Prostate gland (tissue), 2 donors: ENCODE data around the gene TMEM132E.

Experiments
- CTCF ChIP-seq, 4 experiments: fragments of 200-600 bp in 2 of 4; fragments of 450-650 bp in 2 of 4; sonication (generic) in 2 of 4; IDR thresholded peaks; 1 replicate in 3 of 4; 2 replicates in 1 of 4; pipeline ENCODE4 v1.5.1; 2016 to 2019; ENCODE audit warnings: antibody characterized with exemption in 4 of 4, mild to moderate bottlenecking in 2 of 4, moderate library complexity in 2 of 4
- POLR2A ChIP-seq: fragments of 450-650 bp; IDR thresholded peaks from one replicate; pipeline ENCODE4 v1.6.1; 2016; ENCODE audit warnings: antibody characterized with exemption, mild to moderate bottlenecking
- POLR2AphosphoS5 ChIP-seq: sonication (generic); formaldehyde crosslinking; IDR thresholded peaks from one replicate; pipeline ENCODE4 v1.6.1; 2017; ENCODE audit warnings: antibody characterized with exemption

DNA sequence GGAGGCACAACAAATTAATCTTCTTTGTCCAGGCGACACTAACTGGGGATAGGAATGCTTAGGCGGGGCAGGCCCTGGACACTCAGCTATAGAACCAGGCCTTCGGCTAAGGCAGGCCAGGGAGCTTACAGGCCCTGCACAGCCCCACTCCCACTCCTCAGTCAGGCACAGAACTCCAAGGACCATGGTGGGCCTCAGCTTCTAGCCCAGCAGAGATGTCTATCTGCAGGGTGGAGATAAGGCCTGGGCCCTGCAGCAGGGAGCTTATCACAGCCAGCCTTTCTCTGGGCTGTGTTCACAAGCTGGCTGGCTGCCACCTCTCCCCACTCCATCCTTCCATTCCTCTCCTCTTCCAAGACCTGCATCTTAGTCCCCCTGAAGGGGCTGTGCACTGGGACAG lies 68.1 kb downstream of the TMEM132E start:
- TF ChIP-seq POLR2A (no peak), CTCF (IDR thresholded peaks at IDR 0.05) (no peak), POLR2AphosphoS5 (no peak)
